Cardiac septum (tissue), 1 donor: Measurements from ENCODE around the gene TRAFD1. TPM values are rescaled to one million over a fixed set of nuclear protein-coding genes. Genes with fewer than 3 reads are reported as not detected.
"Not testable (repeated sequence)": the region's sequence is repeated elsewhere in the genome, so short reads cannot be mapped to it uniquely, and the experiment has no call there.

Experiments used
- DNase-seq: peaks from one replicate; pipeline ENCODE4 v3.0.0-alpha.2; 2020; ENCODE audit warnings: low spot score
- intact Hi-C: fragments of 100-400 bp; cut with DNase I; formaldehyde crosslinking; loops from one replicate; pipeline ENCODE4 v1.14.0; 2022
- total RNA-seq: library from RNA; stranded (reverse); fragmentation: NEBNext Ultra II Directional; extraction: Animal tissue kit (Norgen Biotek cat#: 25700); gene quantifications from one replicate; pipeline ENCODE4 v1.2.1, GENCODE V29; 2021
- donor health status: DM: no; HTN: no; CAD: no.

Gene TRAFD1
- total RNA-seq, 1 donor from 2014 or later: 32.3 TPM

DNA sequence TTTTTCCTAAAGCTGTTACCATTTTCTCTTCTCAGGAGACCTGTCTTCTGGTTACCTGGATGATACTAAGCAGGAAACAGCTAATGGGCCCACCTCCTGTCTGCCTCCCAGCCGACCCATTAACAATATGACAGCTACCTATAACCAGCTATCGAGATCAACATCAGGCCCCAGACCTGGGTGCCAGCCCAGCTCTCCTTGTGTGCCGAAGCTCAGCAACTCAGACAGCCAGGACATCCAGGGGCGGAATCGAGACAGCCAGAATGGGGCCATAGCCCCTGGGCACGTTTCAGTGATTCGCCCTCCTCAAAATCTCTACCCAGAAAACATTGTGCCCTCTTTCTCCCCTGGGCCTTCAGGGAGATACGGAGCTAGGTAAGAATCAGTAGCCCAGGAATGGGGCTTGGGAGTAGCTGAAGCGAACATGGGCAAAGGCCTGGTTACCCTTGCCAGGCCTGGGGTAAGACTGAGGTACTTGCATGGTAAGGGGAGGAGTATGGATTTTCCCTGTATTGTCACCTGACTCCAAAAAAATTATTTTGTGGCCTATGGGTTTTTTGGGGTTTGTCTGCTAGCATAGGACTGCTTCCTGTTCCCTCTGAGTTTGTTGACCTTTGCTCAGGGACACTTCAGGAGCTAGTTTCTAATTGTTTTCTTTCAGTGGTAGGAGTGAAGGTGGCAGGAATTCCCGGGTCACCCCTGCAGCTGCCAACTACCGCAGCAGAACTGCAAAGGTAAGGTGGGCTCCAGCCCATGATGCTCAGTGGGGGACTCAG, 26.6 kb downstream of the TRAFD1 start:
- DNase-seq: no peak
- intact Hi-C loops: no loop called here

DNA sequence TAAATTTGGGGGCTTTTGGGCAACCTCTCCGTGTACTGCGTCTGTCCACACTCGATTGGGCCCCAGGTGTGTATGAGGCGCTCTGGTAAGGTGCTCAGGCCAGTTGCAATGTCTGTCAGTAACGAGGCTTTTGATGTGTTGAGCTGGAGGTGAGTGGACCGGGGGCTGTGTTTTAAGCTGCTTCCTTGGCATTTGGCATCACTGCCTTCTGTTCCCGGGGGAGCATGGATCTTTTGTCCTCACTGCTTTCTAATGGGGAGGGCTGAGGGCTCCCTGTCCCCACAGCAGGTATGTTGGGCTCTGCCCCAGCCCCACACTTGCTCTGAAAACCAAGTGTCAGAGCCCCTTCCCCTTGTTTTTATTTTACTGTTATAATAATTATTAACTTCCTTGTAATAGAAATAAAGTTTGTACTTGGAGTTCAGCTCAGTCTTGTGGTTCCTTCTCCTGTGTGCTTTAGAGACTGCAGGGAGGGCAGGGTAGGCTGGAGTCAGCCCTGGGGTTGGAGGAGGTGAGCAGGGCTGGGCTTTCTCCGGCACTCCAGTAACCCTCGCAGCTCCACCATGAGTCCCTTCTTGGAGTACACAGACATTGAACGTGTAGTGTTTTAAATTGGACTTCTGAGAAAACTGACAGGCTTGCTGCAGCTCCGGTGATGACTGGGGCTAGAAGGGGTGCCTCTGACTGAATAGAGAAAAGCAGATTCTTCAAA, 28.0 kb downstream of the TRAFD1 start:
- no peak for DNase-seq
- intact Hi-C loops: no loop called here

DNA sequence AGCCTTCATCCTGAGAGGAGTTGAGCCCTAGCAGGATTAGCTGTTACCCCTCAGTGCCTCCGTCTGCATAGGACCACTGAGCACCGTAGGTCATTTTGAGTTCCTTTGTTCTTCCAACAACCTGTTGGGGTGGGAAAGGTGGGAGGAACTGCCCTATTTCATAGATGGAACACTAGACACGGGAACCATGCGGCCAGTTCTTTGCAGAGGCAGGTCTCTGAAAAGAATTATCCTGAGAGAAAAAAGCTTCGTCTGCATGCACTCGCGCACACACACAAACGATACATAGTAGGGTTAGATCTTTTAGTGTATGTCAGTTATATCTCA, 28.5 kb downstream of the TRAFD1 start:
- DNase-seq: no peak
- intact Hi-C loops: no loop called here

DNA sequence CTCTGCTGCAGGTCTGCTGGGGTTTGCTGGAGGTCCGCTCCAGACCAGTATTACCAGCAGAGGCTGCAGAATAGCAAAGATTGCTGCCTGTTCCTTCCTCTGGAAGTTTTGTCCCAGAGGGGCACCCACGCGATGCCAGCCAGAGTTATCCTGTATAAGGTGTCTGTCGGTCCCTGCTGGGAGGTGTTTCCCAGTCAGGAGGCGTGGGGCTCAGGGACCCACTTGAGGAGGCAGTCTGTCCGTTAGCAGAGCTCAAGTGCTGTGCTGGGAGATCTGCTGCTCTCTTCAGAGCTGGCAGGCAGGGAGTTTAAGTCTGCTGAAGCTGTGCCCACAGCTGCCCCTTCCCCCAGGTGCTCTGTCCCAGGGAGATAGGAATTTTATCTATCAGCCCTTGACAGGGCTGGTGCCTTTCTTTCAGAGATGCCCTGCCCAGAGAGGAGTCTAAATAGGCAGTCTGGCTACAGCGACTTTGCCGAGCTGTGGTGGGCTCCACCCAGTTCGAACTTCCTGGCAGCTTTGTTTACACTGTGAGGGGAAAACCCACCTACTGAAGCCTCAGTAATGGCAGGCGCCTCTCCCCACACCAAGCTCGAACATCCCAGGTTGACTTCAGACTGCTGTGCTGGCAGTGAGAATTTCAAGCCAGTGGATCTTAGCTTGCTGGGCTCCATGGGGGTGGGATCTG, 33.2 kb downstream of the TRAFD1 start:
- DNase-seq, intact Hi-C loops: not testable (repeated sequence)

GRCh38 chr12:112159146-112159541, 33.8 kb downstream of the TRAFD1 start:
- intact Hi-C loops: no loop called here
- no peak for DNase-seq

DNA sequence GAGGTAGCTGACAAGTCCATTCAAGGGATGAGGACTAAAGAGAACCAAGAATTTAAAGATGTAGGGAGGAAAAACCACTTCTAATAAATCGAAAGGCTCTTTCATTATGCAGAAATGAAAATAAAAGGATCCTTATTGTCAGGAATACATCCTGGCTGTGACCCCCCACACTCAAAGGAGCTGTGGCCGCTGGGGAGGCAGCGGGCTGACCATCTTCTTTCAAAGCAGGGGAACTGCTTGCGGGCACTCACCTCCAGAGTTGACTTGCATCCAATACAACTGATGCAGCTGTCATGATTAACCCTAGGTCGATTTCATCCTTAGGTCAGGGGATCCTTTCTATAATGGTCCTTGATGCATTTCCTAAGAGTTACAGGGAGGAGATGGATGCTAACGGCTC, 35.3 kb downstream of the TRAFD1 start:
- intact Hi-C loops: no loop called here
- DNase-seq: no peak

DNA sequence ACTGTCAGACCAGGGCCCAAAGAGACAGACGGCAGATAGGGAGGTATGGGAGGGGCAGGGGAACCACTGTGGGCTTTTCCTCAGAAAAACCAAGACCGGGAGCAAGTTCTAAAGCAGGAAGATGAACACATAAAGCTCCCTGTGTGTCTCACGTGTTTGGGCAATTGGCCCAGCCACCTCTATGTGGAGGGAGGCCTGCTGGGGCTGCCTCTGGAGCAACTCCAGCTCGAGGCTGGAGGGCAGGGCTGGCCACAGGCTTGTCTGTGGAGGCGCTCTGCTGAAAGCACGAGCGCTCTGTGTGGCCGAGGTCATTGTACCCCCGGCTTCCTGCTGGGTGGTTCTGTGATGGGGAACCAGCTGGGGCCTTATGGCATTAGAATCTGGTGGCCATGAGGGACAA, 36.4 kb downstream of the TRAFD1 start:
- no peak for DNase-seq
- intact Hi-C loops: no loop called here

- intact Hi-C loops: no loop called here
- DNase-seq: no peak
These were observed 37.0 kb downstream of the TRAFD1 start for GRCh38 chr12:112162241-112162790.

GRCh38 chr12:112163056-112163455, 37.7 kb downstream of the TRAFD1 start:
- no peak for DNase-seq

GRCh38 chr12:112163471-112163991, 38.2 kb downstream of the TRAFD1 start:
- intact Hi-C loops: no loop called here
- no peak for DNase-seq

More at GRCh38 chr12:112163056-112163455, 37.7 kb downstream of the TRAFD1 start:
- intact Hi-C loops: no loop called here

- intact Hi-C loops: no loop called here
- DNase-seq: peak; percentile 24
These were observed 38.8 kb downstream of the TRAFD1 start for GRCh38 chr12:112164011-112164660.

DNA sequence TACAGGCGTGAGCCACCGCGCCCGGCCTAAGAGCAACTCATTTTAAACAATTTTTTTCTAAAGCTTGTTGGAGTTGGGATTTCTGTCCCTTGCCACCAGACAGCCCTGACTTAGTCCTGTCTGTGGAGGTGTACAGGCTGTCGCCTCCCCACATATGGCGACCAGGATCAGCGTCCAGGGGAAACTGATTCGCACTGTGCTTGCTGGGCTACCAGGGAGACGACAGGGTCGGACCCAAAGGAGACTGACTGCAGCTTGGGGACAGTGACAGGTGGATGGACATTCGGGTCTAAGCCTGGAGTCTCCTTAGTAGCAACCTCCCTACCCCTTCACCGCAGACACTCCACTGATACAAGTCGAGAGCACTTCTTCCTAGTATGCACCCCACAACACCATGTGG, 40.3 kb downstream of the TRAFD1 start:
- intact Hi-C loops: no loop called here
- peak; percentile 55 for DNase-seq

- intact Hi-C loops: no loop called here
- peak; percentile 54 for DNase-seq
These were observed 41.0 kb downstream of the TRAFD1 start for GRCh38 chr12:112166051-112167015.

DNA sequence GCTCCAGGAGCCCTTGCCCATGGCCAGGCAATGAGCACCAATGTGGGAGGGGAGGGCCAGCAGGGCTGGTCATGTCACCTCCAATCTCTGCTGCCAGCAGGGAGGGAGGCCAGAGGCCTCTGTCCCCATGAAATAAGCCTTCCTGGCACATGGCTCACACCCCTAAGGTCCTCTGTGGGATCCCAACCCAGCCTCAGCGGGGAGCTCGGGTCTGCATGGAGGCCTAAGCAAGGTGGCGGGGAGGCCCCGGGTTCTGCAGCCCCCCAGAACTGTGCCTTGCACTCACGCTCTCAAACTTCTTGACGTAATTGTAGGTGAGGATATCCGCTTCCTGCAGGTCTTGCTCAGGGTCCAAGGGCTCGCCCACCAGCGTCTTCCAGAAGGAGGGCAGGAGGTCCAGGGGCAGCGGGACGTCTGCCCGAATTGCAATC, 41.7 kb downstream of the TRAFD1 start:
- intact Hi-C loops: no loop called here
- peak; percentile 66 for DNase-seq

DNA sequence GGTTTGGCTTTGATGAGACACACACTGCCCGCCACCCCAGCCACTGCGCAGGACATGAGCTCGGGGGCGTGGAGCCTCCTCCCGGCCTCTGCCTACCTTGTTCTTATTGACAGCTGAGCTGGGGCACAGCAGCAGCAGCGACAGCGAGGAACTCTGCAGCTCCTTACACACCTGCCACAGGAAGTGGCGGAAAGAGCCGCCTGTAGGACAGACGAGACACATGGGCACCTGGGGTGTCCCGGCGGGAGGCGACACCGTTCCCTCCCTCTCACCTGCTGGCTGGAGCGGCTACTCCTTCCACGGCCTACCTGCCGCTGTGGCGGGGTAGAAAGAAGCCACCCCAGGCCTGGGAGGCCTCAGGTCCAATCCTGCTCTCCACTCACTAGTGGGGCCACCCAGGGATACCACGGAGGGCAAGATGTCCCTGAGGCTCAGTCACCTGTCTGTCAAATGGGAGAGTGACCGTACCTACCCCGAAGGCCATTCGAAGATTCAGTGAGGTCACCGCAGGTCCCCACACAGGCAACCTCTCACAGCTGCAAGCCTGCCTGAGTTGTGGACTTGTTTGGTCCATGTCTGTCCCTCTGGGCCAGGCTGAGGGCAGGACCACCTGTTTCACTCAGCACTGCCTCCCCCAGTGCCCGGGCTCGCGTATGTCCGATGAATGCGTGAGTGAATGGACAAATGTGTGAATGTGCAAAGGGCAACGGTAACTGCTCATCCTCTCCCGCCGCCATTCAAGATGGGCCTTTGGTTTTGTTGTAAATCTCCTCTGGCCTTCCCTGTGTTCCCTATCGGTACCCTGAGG, 42.6 kb downstream of the TRAFD1 start:
- peak; percentile 61 for DNase-seq
- intact Hi-C loops: no loop called here

- peak; percentile 51 for DNase-seq
- intact Hi-C loops: no loop called here
These were observed 43.2 kb downstream of the TRAFD1 start for GRCh38 chr12:112168561-112168971.

GRCh38 chr12:112169161-112169872, 44.0 kb downstream of the TRAFD1 start:
- intact Hi-C loops: no loop called here
- peak; percentile 71 for DNase-seq
